NCI-H748 treated with DMSO at 0.1 percent for 48 hours (cell line): ENCODE data around the gene TOP2B.

Experiments
- DNase-seq: peaks from one replicate; lab custom pipeline; 2025; lab: John Stamatoyannopoulos, UW

Gene TOP2B

GRCh38 chr3:25619382-25619781, 45.3 kb downstream of the TOP2B start:
- no peak for DNase-seq

GRCh38 chr3:25618028-25618427, 46.7 kb downstream of the TOP2B start:
- no peak for DNase-seq

GRCh38 chr3:25611193-25611592, 53.5 kb downstream of the TOP2B start:
- DNase-seq: no peak

GRCh38 chr3:25610779-25611178, 53.9 kb downstream of the TOP2B start:
- DNase-seq: no peak

- DNase-seq: no peak
Observed at GRCh38 chr3:25610167-25610566, 54.5 kb downstream of the TOP2B start.

GRCh38 chr3:25604107-25604805, 60.5 kb downstream of the TOP2B start:
- no peak for DNase-seq

- no peak for DNase-seq
Observed at GRCh38 chr3:25603703-25604102, 61.0 kb downstream of the TOP2B start.

- no peak for DNase-seq
Observed at GRCh38 chr3:25597535-25598101, 67.1 kb downstream of the TOP2B start.

GRCh38 chr3:25594007-25594502, 70.7 kb downstream of the TOP2B start:
- no peak for DNase-seq

- DNase-seq: no peak
Observed at GRCh38 chr3:25593001-25593400, 71.7 kb downstream of the TOP2B start.

- DNase-seq: no peak
Observed at GRCh38 chr3:25592510-25592968, 72.2 kb downstream of the TOP2B start.

GRCh38 chr3:25589783-25590258, 74.9 kb downstream of the TOP2B start:
- DNase-seq: no peak

- DNase-seq: no peak
Observed at GRCh38 chr3:25589104-25589782, 75.5 kb downstream of the TOP2B start.

GRCh38 chr3:25588441-25589103, 76.1 kb downstream of the TOP2B start:
- no peak for DNase-seq

- DNase-seq: no peak
Observed at GRCh38 chr3:25587975-25588374, 76.7 kb downstream of the TOP2B start.

- DNase-seq: no peak
Observed at GRCh38 chr3:25587526-25587925, 77.2 kb downstream of the TOP2B start.

GRCh38 chr3:25587094-25587493, 77.6 kb downstream of the TOP2B start:
- no peak for DNase-seq

GRCh38 chr3:25586553-25586952, 78.2 kb downstream of the TOP2B start:
- no peak for DNase-seq

GRCh38 chr3:25586167-25586505, 78.6 kb downstream of the TOP2B start:
- no peak for DNase-seq

GRCh38 chr3:25585361-25586166, 79.1 kb downstream of the TOP2B start:
- no peak for DNase-seq

GRCh38 chr3:25584011-25584789, 80.5 kb downstream of the TOP2B start:
- DNase-seq: no peak
